Stimulated activated CD4-positive, alpha-beta T cell treated with anti-CD3 and anti-CD28 coated beads, Interleukin-4, amount 100 ng/mL, for 24 hours (primary cell): ENCODE measurements around the gene COLEC12.
"Not testable (repeated sequence)": the region's sequence is repeated elsewhere in the genome, so short reads cannot be mapped to it uniquely, and the experiment has no call there.

Experiments
- DNase-seq: peaks from one replicate; pipeline ENCODE4 v3.0.0-alpha.2; 2020

The COLEC12 gene

DNA sequence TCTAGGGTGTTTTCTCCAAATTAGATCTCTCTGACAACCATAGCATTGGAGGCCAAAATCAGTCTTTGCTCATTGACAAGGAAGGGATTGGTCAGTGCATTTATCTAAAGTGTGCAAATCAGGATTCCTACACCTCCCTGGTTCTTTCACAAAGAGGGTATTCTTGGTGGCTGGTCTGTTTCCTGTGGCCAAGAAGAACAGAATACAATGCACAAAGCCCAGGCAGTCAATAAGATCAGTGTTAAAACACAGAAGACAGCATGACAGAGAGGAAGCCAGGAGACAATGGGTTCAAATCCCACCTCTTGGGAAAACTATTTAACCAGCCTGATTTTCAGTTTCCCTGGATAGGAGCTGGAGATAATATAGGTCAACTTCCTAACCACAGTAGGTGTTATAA is 186.6 kb downstream of the COLEC12 start:
- no peak for DNase-seq

DNA sequence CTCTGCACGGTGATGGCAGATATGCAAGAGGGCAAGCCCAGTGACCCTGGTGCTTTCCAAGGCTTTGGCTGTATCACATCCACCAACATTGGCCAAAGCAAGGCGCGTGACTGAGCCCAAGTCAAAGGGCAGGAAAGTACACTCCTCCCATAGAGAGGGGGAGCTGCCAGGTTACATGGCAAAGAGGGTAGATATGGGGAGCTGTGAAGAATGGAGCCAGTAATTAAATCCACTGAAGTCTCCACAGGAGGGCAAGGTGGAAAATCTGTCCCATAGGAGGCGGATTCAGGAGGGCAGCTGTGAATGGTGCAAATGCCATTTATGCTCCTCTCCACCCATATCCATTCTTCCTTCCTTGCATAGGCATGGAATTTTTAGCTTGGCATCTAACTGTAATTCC is 188.1 kb downstream of the COLEC12 start:
- DNase-seq = no peak

DNA sequence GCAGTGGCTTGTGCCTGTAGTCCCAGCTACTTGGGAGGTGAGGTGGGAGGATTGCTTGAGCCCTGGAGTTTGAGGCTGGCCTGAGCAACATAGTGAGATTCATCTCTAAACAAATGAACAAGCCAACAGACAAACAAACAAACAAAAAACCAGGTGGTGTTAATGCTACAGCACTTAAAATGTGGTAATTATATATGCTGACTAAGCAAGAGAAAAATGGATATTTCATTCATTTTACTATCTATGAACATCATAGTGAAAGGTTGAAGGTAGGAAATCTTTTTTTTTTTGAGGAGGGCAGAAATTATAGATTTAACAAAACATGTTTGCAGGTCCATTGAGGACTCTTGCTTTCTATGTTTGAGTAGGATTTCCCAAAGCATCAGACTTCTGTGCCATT is 190.5 kb downstream of the COLEC12 start:
- DNase-seq = no peak

DNA sequence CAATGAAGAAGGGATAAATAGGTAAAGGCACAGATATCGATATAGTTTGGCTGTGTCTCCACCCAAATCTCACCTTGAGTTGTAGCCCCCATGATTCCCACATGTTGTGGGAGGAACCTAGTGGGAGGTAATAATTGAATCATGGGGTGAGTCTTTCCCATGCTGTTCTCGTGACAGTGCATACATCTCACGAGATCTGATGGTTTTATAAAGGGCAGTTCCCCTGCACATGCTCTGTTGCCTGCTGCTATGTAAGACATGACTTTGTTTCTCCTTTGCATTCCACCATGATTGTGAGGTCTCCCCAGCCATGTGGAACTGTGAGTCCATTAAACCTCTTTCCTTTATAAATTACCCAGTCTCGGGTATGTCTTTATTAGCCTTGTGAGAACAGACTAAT is 192.4 kb downstream of the COLEC12 start:
- not testable (repeated sequence) for DNase-seq

DNA sequence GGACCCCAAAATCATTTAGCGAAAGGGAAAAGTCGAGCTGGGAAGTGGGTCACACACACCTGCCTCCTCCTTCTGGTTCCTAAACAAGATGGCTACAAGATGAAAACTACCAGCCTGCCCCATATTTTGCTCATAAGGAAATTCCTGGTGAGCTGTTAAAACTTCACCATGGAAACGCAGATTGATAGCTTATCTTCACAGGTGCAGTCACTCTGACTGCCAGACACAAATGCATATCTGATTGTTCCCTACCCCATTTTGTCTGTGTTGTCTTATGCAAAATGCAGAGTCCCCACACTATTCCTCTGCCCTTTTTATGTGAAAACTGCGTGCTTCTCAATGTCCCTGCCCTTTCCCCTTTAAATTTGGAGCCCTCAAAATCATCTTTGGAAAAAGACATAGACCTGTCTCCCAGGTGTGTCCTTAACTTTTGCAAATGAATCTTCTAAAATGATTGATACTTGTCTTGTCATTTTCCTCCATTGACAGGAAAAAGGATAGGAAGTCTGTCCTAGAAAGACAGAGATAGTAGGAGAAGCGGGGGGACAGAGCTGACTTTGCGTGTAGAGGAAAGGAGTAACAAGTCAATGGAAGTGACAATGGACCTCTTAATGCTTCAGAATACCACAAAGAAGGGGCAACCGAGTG is 193.8 kb downstream of the COLEC12 start:
- DNase-seq = no peak

DNA sequence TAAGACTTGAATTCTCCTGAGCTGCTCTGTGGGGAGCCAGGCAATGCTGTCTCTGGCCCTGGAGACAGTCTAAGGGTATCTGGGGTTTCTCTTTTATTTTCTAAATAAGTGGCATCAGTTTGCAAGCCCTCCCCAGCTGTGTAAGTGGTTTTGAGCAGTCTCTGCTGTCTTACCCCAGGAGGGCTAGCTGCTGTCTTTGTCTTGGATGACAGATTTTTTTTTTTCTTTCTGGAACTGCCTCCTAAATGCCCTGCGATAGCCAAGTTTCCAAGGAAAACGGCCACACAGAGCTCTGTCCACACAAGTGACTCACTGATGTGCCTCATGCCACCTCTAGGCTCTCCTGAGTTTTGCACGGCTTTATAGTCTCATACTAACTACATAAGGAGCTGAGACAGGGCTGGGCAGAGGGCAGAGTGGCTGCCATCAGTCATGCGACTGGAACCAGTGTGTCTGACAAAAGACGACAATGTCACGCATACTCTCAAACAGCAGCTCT is 195.4 kb downstream of the COLEC12 start:
- no peak for DNase-seq

DNA sequence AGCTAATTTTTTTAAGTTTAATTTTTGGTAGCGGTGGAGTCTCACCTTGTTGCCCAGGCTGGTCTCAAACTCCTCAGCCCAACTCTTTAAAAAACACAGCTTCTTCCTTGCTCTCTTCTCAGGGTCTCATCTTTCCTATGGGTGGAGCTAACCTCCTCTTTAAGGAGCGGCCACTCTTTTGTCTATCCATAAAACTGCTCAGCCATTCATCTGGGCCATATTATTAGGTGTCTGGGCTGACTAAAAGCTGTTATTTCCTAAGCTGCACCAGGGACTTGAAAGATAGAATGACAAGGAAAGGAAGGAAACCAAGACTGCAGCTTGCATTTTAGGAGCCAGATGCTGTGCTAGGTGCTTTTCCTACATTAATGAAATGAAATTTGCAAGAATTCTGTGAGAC is 196.9 kb downstream of the COLEC12 start:
- no peak for DNase-seq

DNA sequence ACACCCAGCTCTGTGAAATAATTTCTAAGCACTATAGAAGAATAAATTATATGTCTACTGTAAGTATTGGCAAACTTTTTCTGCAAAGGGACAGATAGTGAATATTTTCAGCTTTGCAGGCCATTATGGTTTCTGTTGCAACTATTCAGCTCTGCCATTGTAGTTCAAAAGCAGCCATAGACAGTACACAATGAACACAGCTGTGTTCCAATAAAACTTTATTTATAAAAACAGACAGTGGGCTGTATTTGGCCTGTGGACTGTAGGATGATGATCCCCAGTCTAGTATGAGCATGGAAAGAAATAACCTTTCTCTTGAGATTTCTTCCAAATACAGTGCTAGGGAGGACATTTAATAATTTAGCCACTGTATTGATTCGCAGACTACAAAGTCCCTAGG is 197.5 kb downstream of the COLEC12 start:
- DNase-seq = no peak

DNA sequence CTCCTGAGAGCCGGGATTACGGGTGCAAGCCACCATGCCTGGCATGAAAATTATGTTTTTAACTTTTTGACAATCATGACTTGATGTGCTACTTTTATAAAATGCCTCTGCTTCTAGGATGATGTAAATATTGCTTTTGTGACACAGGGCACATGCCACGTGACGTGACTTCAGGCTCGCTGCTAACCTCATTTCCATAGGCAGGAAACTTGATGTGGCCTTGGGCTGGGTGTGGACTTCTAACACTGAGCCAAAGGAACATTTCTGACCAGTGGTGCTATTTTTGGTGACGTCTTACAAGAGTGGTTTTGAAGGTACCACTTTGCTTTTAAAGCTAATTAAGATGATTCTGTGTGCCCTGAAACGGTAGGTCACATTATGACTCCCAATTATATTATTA is 198.4 kb downstream of the COLEC12 start:
- no peak for DNase-seq

DNA sequence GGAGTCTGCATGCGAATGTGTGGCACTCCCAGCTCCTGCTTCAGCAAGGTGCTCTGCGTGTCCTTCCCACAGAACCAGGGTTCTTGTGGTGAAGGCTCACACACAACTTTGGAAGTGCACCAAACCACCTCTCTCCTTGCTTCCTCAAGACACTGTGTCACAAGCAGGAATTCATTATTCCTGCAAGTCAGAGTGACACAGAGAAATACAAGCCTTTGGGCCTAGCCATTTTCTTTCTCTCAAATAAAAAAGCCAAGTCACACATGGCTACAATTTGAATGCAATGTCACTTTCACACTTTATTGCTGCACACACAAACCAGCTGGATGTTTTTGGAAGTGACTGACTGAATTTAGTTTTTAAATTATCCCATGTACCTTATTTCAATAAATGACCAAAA is 202.6 kb downstream of the COLEC12 start:
- DNase-seq = no peak

DNA sequence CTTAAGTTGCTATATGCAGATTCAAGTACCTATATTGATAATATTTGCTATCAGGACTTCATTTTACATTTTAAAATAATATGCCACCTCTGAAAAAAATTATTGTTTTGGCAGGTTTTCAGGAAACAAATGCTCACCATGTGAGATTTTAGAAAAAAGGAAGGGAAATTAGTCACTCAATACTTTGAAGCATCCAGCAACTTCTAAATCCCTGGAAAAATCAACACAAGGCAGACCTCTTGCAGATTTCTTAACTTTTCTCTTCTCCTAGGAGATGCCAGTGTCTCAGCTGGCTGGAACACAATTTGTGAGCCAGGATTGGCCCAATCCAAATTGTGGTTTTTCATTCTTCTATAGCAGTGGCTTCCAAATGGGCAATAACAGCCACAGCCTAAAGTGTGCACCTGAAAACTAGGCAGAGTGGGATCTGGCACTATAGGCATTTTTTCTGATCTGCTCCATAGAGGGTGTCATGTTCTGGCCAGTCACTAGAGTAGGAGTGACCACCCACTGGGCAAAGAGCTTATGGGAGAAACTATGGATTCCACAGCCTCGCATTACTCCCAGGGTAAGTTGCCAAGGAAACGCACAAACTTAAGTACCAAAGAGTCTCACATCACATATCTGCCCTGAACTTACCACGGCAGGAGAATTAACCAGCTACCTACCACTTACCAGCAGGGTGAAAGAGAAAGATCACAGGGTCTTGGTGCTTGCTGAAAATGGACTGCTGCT is 204.6 kb downstream of the COLEC12 start:
- no peak for DNase-seq

DNA sequence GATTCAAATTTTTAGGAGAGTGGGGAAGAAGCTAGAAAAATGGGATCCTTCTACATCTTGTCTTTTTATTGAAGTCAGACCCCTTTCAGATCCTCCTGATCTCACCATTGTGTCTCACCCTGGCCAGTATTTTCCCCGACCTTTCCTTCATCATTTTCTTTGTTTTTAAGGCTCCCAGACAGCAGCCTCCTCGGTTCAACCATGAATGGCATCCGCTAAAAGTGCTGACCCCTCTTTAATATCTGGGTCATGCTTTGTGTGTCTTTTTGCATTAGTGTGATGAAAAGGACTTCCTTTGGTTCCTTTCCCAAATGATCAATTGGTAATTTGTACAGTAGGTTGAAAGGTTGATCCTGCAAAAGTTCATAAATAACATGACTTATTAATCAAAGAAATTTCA is 205.9 kb downstream of the COLEC12 start:
- DNase-seq = no peak

DNA sequence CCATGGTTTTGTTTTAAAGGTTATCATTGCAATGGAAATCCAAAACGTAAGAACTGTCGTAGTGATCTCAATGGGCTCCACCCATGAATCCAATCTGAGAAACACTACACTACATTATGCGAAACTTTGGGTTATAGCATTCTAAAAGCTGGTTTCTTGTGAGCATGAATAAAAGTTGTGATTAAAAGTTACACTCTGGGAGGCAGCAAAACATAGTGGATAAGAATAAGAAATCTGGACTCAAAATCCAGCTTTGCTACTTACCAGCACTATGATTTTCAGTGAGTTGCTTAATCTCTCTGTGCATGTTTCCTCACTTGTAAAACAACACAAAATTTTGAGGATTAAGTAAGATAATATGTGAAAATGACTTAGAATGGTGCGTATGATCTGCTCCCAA is 207.0 kb downstream of the COLEC12 start:
- no peak for DNase-seq

DNA sequence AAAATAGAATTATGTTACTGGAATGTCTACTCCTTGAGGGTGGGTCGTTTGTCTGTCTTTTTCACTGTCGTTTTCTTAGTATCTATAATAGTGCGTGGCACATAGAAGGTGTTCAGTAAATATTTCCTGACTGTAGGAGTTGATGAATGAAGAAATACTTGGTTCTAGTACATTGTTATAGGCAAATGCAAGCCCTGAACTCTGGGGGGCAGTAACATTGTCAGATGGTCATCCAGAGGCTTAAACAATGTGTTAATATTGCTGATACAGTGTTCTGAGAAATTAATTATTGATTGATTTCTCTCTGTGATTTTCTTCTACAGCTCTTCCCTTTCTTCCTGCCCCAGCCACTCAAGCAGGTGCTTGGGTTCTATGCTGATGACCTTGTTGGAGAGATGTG is 208.2 kb downstream of the COLEC12 start:
- DNase-seq = no peak

DNA sequence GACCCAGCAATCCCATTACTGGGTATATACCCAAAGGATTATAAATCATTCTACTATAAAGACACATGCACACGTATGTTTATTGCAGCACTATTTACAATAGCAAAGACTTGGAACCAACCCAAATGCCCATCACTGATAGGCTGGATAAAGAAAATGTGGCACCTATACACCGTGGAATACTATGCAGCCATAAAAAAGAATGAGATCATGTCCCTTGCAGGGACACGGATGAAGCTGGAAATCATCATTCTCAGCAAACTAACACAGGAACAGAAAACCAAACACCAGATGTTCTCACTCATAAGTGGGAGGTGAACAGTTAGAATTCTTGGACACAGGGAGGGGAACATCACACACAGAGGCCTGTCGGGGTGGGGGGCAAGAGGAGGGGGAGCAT is 210.5 kb downstream of the COLEC12 start:
- DNase-seq = not testable (repeated sequence)

DNA sequence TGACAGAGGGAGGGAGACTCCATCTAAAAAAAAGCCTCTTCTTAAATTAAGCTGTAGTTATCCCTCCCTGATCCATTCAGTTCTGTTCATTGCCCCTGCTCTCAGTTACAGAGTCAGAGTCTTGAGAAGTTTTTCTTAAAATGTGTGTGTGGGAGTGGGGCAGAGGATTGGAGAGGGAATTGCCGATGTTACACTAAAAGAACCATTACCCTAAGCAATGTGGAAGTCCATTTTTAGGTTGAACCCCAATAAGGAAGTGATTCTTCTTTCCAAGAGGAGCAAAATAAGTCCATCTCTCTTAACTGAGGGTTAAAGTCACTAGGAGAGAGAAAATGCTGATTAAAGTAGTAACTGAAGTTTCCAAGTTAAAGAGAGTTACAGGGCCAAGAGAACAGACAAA is 211.5 kb downstream of the COLEC12 start:
- DNase-seq = no peak

DNA sequence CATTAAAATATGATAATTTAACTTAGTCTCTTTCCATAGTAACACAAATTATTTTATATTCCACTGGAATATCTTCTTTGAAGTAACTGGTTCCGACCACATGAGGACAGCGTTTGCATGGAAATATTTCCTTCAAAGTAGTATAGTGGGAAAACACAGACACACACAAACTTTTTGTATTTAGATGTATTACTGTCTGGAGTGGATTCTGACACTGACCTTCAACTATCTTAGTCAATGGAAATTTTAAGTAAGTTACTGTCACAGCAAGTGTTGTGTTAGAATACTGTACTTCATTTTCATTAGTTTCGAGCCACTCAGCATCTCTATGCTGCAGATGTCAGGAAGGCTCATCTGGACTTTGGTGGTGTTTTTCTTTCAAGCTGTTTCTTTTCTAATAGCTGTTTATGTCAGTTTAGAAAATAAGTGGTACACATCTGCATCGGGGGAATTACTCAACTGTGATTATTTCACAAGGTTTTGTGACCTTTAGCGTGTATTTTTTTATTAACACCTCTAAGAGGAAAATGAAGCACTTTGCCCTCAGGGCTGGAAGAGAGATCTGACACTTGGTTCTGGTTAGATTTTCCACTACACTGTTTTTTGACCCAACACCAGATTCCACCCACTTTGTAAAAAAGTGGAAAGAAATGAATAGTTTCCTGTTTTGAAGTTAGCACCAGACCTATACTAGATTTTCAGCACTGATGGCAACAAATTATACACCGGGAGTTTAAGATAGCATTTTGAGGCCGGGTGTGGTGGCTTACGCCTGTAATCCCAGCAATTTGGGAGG is 213.8 kb downstream of the COLEC12 start:
- no peak for DNase-seq

DNA sequence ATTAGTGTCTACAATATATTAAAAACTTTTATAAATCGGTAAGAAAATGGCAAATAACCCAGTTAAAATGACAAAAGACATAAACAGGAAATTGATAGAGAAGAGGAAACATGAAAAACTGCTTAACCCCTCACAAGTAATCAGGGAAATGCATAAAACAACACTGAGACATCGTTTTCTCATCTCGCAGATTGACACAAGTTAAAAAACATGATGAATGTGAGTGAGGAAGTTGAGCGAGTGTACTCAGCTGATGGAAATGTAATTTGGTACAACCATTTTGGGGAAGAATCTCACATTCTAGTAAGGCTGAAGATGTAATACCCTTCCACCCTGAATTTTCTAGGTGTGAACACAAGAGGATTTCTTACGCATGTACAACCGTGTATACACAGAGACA is 214.7 kb downstream of the COLEC12 start:
- no peak for DNase-seq

DNA sequence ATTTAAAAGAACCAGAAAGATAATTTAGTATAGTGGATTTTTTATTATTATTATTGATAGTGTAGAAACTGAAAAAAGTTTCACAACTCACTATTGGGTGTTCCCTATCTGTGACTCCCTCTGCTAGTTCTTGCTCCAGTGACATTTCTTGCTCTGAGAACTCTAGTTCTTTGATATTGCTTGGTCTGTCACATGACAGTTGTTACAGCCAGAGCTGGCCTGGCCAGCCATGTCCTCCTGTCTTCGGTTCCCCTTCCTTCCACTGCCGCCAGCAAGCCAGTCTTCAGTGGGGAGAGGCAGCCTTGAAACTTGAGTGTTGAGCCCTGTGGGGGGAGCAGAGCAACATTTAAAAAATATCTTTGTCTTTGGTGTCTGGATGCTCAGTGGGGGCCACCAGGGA is 225.0 kb downstream of the COLEC12 start:
- no peak for DNase-seq

DNA sequence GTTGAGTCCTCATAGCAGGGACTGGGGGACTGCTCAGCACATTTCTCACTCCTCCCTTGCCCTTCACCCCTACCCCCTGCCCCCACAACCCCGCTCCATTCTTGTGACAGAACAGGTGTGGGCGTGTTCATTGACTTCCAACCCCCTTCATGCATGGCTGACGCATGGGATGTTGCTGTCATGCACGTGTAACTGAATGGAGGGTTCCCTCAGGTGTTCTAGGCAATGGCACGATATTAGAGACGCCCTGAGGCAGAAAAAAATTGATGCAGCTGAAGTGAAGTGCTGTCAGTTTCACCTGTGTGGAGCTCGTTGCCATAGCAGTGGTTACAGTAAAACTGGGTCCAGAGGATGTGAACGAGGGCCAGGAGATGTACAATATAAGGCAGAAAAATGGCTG is 226.2 kb downstream of the COLEC12 start:
- no peak for DNase-seq

DNA sequence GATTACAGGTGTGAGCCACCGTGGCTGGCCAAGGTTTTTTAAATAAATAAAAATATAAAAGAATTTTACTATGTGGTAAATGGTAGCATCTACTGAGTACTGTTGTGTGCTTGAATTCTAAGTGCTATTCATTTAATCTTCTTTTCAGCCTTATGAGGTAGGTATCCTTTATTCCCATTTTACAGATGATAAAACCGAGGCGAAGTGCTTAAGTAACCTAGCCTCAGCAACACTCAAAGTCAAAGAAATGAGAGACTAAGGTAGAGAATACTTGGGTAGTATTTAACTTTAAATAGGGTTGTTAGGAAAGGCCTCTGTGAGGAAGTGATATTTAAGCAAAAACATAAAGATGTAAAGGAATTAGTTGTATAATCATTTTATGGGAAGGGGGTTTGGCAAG is 227.0 kb downstream of the COLEC12 start:
- no peak for DNase-seq

DNA sequence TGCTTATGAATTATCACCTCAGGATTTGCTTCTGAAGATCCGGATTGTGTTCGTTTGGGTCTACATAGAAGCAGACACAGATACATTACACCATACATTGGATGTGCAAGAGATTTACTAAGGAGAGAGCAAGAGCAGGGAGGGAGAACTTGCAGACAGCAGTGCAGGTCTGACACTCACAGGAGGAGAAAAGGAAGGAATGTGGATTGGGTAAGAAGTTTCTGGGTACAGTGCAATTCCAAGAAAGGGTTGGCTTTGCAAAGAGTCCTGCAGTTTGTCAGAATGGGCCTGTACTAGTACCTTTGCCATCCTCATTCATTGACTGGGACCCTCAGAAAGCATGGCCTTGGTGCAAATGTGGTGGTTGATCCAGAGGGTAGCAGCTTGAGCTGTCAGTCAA is 227.9 kb downstream of the COLEC12 start:
- DNase-seq = no peak

DNA sequence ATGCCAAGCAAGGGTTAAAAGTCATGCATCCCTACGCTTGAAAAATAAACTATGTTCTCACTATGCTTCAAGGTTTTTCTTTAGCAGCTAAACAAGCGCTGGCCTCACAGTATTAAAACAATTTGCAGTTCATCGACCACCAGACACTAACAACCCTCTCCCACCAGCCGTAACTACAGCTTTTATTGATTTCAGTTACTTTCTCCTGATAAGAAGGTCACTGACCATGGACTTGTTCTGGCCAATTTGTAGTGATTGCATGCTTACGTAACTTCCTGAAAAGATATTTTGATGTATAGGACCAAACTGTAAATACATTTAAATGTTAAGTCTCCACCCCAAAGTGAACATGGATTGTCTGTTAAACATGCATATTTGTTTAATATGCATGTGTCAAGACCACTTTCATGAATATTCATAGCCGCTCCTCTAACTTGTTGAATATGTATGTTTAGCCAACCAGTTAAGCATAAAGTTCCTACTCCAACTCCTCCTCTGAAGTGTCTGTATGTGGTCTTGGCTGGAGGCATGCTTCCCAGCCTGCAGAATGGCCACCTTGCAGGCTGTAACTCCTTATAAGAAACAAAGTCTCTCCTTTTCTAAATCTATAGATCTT is 230.9 kb downstream of the COLEC12 start:
- no peak for DNase-seq
